HUES48 (cell line): Measurements from ENCODE around the gene TF.
"Not testable (repeated sequence)": the region's sequence is repeated elsewhere in the genome, so short reads cannot be mapped to it uniquely, and the experiment has no call there.

Experiments used
- H3K27ac ChIP-seq: one replicate; pipeline ENCODE4 v1.7.0; 2013; ENCODE audit warnings: low read depth, low read length, inconsistent platforms
- H3K27me3 ChIP-seq: 2 replicates; pipeline ENCODE4 v1.6.1; 2013; ENCODE audit warnings: mild to moderate bottlenecking, low read length; ENCODE audit not compliant: control insufficient read depth, insufficient read depth
- H3K36me3 ChIP-seq: 2 replicates; pipeline ENCODE4 v1.6.1; 2013; ENCODE audit warnings: low read length; ENCODE audit not compliant: control insufficient read depth, insufficient read depth
- H3K4me1 ChIP-seq: 2 replicates; pipeline ENCODE4 v1.6.1; 2013; ENCODE audit warnings: mild to moderate bottlenecking, low read length; ENCODE audit not compliant: control insufficient read depth, insufficient read depth
- H3K4me3 ChIP-seq: 2 replicates; pipeline ENCODE4 v1.5.1; 2013; ENCODE audit warnings: mild to moderate bottlenecking, low read depth, low read length
- H3K9ac ChIP-seq: 2 replicates; pipeline ENCODE4 v1.6.1; 2013; ENCODE audit warnings: mild to moderate bottlenecking, low read depth, low read length, moderate library complexity
- H3K9me3 ChIP-seq: 2 replicates; pipeline ENCODE4 v1.6.1; 2013; ENCODE audit warnings: low read length; ENCODE audit not compliant: control insufficient read depth, insufficient read depth

Gene TF

GRCh38 chr3:133765256-133765655 is 19.1 kb downstream of the TF start:
- no peaks in the 10 kb centered on the region for H3K36me3 ChIP-seq
- no peaks in the 10 kb centered on the region for H3K9me3 ChIP-seq
- no peaks in the 10 kb centered on the region for H3K27me3 ChIP-seq
- H3K4me3 ChIP-seq, result no peak overlapping the region
- H3K27ac ChIP-seq, result no peak overlapping the region
- H3K9ac ChIP-seq, result no peak overlapping the region
- H3K4me1 ChIP-seq, result no peaks in the 10 kb centered on the region

GRCh38 chr3:133767607-133768006 is 21.4 kb downstream of the TF start:
- Histone ChIP-seq H3K27me3 (no peaks in the 10 kb centered on the region), H3K27ac (no peak overlapping the region), H3K9me3 (no peaks in the 10 kb centered on the region), H3K4me1 (no peaks in the 10 kb centered on the region), H3K36me3 (no peaks in the 10 kb centered on the region), H3K4me3 (no peak overlapping the region), H3K9ac (no peak overlapping the region)

- H3K9me3 ChIP-seq, result no peaks in the 10 kb centered on the region
- H3K36me3 ChIP-seq, result no peaks in the 10 kb centered on the region
- no peak overlapping the region for H3K27ac ChIP-seq
- H3K4me3 ChIP-seq, result no peak overlapping the region
- H3K9ac ChIP-seq, result no peak overlapping the region
- no peaks in the 10 kb centered on the region for H3K4me1 ChIP-seq
- no peaks in the 10 kb centered on the region for H3K27me3 ChIP-seq
Observed at GRCh38 chr3:133769536-133769935, 23.3 kb downstream of the TF start.

- Histone ChIP-seq H3K4me3 (no peak overlapping the region), H3K27ac (no peak overlapping the region), H3K9ac (no peak overlapping the region), H3K27me3 (no peaks in the 10 kb centered on the region), H3K36me3 (no peaks in the 10 kb centered on the region), H3K9me3 (no peaks in the 10 kb centered on the region), H3K4me1 (peaks cover 9% of the 10 kb centered on the region; the same call in 1 of the 2 replicates)
Observed at GRCh38 chr3:133773732-133774131, 27.5 kb downstream of the TF start.

GRCh38 chr3:133775309-133775708 is 29.1 kb downstream of the TF start:
- Histone ChIP-seq H3K4me3 (no peak overlapping the region), H3K36me3 (no peaks in the 10 kb centered on the region), H3K27ac (no peak overlapping the region), H3K9me3 (no peaks in the 10 kb centered on the region), H3K27me3 (no peaks in the 10 kb centered on the region), H3K9ac (no peak overlapping the region), H3K4me1 (peaks cover 9% of the 10 kb centered on the region; the same call in 1 of the 2 replicates)

- Histone ChIP-seq H3K4me3 (no peak overlapping the region), H3K27ac (no peak overlapping the region), H3K4me1 (peaks cover 9% of the 10 kb centered on the region; the same call in 1 of the 2 replicates), H3K9ac (no peak overlapping the region), H3K36me3 (no peaks in the 10 kb centered on the region), H3K9me3 (no peaks in the 10 kb centered on the region), H3K27me3 (no peaks in the 10 kb centered on the region)
Observed at GRCh38 chr3:133775835-133776234, 29.6 kb downstream of the TF start.

GRCh38 chr3:133776794-133777438 is 30.7 kb downstream of the TF start:
- no peaks in the 10 kb centered on the region for H3K9me3 ChIP-seq
- H3K4me1 ChIP-seq, result peaks cover 9% of the 10 kb centered on the region; the same call in 1 of the 2 replicates
- no peaks in the 10 kb centered on the region for H3K36me3 ChIP-seq
- H3K4me3 ChIP-seq, result no peak overlapping the region
- H3K9ac ChIP-seq, result no peak overlapping the region
- H3K27me3 ChIP-seq, result no peaks in the 10 kb centered on the region
- no peak overlapping the region for H3K27ac ChIP-seq

- Histone ChIP-seq H3K4me3 (no peak overlapping the region), H3K36me3 (no peaks in the 10 kb centered on the region), H3K9ac (no peak overlapping the region), H3K9me3 (no peaks in the 10 kb centered on the region), H3K27me3 (no peaks in the 10 kb centered on the region), H3K27ac (no peak overlapping the region), H3K4me1 (peaks cover 9% of the 10 kb centered on the region; the same call in 1 of the 2 replicates)
Observed at GRCh38 chr3:133777807-133778568, 31.8 kb downstream of the TF start.

- no peak overlapping the region for H3K9ac ChIP-seq
- 0 out of 2 replicates have a peak, but pooled peaks cover 3% of the 10 kb centered on the region for H3K9me3 ChIP-seq
- no peak overlapping the region for H3K4me3 ChIP-seq
- H3K27me3 ChIP-seq, result no peaks in the 10 kb centered on the region
- no peaks in the 10 kb centered on the region for H3K36me3 ChIP-seq
- H3K27ac ChIP-seq, result no peak overlapping the region
- peaks cover 9% of the 10 kb centered on the region; the same call in 1 of the 2 replicates for H3K4me1 ChIP-seq
Observed at GRCh38 chr3:133779626-133780203, 33.5 kb downstream of the TF start.

- not testable (repeated sequence) for H3K27ac ChIP-seq, H3K9me3 ChIP-seq, H3K9ac ChIP-seq, H3K36me3 ChIP-seq, H3K4me1 ChIP-seq, H3K27me3 ChIP-seq, H3K4me3 ChIP-seq
Observed at GRCh38 chr3:133780756-133781155, 34.6 kb downstream of the TF start.

GRCh38 chr3:133781570-133781969 is 35.4 kb downstream of the TF start:
- Histone ChIP-seq H3K36me3 (no peaks in the 10 kb centered on the region), H3K4me3 (no peak overlapping the region), H3K27ac (no peak overlapping the region), H3K9ac (no peak overlapping the region), H3K4me1 (peaks cover 9% of the 10 kb centered on the region; the same call in 1 of the 2 replicates), H3K9me3 (0 out of 2 replicates have a peak, but pooled peaks cover 3% of the 10 kb centered on the region), H3K27me3 (no peaks in the 10 kb centered on the region)
